HG02870 (cell line): ENCODE data around the gene TRMT44.

Source experiments
- ATAC-seq: cut with Tn5 transposase; IDR thresholded peaks from one replicate; pipeline ENCODE4 v1.9.1; 2021; ENCODE audit warnings: mild to moderate bottlenecking, moderate library complexity; ENCODE audit not compliant: unreplicated experiment

The TRMT44 gene

DNA sequence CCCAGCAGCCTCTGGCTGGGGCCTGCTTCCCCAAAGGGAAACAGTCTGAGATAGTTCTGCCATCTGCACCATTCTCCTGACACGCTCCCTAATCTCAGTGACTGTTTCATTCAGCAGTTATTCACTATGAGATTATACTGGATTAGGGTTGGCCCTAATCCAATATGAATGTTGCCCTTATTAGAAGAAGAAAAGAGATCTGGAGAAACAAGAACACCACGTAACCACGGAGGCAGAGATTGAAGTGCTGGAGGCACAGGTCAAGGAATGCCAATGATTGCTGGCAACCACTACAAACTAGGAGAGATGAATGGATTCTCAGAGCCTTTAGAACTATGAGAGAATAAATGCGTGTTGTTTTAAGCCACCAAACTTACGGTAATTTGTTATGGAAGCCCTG is 7.4 kb upstream of the TRMT44 start:
- no peak for ATAC-seq

DNA sequence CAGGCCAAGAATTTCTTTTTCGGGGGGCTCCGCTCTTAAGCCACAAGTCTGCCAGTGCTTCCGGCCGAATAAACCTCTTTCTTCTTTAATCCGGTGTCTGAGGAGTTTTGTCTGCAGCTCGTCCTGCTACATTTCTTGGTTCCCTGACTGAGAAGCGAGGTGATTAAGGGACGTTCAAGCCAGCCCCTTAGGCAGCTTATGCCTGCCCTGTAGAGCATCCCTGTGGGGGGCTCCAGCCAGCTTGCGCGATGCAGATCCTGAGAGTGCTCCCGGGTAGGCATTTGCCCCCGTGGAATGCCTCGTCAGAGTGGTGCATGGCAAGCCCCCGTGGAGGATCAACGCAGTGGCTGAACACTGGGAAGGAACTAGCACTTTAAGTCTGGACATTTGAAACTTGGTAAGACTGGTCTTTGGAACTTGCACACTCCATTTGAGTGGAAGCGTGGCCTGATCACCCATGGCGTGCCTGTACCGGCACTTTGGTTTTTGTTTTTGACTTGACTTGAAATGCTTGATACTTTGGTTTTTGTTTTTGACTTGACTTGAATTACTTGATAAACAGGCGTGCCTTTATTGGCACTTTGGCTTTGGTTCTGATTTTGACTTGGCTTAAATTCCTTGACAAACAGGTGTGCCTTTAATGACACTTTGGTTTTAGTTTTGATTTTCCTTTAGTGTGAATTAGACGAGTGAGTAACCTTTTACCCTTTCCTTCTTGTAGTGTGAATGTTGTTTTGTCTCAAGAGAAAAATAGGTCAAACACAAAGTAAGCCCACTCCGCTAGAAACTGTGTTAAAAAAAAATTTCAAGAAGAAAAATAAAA is 6.1 kb upstream of the TRMT44 start:
- ATAC-seq, result no peak

DNA sequence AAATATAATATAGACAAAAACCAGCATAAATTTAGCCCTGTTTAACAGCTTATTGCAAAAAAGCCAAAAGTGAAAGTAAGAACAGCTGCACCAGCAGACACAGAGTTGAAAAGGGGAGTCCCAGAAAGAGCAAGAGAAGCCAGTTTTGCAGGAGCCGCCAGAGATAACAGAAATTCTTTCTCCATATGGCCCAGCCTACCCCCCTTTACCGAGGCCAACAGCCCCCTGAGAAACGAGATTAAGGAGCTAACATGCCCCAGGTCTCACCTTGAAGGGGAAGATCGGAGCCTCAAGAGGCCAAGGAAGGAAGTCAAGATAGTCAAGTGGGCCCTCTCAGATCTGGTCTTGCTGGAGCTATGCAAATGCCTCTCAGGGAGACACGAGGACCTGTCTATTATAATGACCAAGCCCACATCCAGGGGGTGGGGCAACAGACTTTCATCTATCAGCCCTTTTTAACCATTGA is 4.9 kb upstream of the TRMT44 start:
- ATAC-seq, result peak; percentile 57

DNA sequence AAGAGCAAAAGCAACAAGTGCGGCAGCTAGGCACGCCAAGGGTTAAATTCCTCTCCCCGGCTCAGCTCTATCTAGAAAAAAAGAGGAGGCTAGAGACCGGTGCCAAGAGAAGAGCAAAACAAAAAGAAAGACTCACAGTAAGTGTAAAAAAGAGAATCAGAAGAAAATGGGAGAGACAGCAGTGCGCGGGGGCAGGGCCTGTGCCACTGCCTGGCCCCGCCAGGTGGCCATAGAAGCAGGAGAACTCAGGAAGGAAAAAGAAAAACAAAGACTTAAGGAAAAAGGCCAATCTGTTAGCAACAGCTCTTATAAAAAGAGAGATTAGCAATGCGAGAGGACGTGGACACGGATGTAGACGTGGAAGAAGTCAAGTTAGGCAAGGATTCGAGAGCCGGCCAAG is 3.3 kb upstream of the TRMT44 start:
- no peak for ATAC-seq

DNA sequence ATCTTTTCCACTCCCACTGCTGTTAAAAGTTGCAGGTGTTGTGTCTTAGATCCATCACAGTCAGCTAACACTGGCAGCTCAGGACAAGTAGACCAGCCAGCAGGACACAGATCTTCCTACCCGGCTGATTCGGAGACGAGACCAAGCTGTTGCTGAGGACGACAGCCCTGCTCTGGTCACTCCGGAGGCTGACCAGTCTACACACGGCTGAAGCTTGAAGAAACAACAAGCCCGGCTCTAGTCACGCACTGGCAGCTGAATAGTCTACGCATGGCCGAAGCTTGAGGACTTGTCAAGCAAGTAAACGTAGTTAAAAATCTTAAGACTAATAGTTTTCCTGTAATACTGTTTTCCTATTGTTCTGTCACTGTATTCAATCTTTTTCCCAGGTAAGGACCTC is 1.8 kb upstream of the TRMT44 start:
- no peak for ATAC-seq

DNA sequence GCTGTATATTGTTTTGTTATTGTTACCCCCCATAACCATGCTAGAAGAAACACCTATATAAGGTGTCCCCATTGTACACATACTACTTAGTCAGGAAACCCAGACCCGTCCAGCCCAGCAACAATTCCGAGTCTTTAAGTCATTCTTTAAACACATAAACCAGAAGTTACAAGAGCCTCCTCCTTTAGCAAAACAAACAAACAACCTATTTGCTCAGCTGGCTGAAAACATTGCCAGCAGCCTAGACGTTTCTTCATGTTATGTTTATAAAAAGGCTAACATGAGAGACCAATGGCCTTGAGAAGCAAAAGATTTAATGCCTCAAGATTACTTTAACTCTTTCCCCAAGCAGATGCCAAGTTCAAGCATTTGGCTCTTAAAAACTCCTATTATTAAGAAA is 1.4 kb upstream of the TRMT44 start:
- no peak for ATAC-seq

DNA sequence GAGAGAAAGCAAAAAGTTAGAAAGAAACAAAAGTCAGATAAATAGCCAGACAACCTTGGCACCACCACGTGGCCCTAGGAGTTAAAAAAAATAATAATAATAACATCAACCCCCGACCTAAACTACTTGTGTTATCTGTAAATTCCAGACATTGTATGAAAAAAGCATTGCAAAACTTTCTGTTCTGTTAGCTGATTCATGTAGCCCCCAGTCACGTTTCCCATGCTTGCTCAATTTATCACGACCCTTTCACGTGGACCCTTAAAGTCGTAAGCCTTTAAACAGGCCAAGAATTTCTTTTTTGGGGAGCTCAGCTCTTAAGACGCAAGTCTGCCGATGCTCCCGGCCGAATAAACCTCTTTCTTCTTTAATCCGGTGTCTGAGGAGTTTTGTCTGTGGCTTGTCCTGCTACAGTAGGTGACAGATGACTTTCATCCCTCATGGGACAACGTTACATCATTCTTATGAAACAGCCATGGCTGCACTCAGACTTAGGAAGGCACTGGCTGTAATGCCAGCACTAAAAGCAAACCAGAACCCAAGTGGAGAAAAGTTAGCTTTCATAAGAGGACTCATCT is 574 bp upstream of the TRMT44 start:
- ATAC-seq, result peak; percentile 17

DNA sequence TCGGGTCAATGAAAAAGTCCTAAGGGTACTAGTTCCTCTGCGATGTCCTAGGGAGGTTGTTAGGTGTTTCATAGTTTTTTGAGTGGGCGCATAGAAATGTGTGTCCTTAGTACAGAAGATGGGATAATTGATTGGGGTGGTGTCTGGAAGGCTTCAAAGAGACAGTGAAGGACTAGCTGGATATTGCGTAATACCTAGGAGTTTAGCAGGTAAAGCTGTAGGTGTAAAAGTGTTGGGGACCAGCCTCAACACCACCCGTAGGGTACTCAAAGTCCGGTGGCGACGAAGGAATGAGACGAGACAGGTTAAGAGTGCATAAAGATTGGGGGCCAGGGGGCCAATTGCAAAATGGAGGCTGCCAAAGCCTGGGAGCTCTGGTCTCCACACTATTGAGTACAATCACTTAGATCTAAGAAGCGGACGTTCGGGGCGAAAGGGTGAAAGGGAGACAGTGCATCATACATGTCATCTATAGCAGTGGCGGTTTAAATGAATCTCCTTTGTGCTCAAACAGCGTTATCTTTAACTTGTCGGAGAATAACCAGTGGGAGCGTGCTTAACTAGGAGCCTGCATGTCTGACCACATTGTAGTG is 1.0 kb downstream of the TRMT44 start:
- no peak for ATAC-seq

DNA sequence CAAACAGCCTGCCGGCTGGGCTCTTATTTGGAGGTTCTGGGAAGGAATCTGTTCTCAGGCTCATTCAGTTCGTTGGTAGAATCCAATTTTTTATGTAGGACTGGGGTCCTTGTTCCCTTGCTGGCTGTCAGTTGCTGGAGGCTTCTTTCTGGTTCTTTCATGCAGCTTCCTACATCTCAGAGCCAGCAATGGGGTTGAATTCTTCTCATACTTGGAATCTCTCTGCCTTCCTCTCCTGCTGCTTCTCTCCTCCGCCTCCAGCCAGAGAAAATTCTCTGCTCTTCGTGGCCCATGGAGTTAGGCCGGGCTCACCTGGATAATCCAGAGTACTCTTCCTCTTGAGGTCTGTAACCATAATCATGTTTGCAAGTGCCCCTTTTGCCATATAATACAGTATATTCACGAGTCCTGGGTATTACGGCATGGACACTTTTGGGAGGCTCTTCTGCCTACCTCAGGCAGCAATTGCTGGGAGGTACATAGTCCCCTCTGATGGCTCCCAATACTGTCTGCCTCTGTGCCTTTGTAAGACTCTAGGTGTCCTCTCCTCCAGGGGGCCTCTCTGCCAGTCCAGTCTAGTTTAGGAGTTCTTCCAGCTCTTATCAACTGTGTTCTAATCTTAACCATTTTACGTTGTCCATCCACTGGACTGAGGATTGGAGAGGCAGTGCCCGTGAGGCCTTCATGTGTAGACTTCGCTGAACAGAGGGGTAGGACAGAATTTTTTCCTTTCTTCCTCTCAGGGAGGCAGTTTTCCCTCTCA is 2.2 kb downstream of the TRMT44 start:
- ATAC-seq, result no peak

DNA sequence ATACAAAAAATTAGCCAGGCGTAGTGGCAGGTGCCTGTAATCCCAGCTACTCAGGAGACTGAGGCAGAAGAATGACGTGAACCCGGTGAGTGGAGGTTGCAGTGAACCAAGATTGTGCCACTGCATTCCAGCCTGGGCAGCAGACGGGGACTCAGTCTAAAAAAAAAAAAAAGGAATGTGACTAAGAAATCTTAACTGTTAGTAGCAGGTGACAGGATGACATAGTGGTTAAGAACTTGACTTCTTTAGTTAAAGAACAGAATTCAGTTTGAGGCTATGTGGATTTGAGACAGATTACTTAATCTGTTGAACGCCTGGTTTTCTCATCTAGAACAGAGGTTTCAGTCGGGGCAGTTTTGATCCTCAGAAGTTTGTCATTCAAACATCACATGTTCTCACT is 3.2 kb downstream of the TRMT44 start:
- ATAC-seq, result no peak

DNA sequence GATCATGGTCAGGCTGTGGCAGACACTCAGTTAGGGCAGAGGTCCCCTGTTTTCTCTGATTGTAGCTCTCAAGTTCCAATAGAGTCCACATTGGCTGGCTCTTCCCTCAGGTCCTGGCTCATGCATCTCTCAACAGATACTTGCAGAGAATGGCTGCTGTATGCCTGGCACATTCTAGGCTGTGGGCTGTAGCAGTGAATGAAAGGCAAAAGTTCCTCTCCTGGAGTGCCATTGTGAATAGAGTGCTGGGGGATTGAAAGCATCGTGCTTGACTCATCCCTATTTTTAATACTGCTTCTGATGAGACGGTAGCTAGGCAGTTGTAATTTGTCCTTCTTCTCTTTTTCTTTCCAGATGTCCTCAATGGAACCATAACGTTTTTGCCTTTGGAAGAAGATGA is 5.5 kb downstream of the TRMT44 start:
- no peak for ATAC-seq

DNA sequence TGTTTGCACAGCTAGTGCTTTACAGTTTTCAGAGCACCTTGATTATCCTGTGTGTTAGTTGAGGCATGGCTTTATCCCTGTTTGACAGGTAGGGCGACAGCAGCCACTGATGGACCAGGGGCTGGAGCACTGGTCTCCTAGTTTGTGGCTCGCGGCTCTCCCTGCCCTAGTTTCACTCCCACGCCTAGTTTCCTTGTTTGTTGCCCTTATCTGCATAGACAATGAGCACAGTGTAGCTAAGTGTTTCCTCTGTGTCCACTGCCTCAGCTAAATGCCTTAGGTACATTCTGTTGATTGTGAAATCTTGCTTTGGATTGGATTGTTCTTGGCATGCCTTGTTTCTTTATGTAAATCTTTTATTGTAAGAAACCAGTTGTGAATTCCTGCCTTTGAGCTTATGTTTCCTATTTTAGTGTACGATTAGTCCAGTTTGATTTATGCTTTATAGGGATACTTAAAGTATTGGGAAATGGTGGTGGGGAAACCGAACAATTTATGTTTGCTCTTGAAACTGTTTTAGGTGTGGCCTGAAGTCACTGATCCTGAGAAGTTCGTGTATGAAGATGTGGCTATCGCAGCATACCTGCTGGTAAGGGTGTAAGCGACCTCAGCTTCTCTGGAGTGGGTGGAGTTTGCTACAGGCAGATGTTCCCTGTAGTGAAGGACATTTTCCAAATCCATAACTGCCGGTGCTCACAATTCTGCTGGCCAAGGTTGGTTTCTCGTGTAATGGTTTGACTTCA is 11.0 kb downstream of the TRMT44 start:
- ATAC-seq, result no peak

DNA sequence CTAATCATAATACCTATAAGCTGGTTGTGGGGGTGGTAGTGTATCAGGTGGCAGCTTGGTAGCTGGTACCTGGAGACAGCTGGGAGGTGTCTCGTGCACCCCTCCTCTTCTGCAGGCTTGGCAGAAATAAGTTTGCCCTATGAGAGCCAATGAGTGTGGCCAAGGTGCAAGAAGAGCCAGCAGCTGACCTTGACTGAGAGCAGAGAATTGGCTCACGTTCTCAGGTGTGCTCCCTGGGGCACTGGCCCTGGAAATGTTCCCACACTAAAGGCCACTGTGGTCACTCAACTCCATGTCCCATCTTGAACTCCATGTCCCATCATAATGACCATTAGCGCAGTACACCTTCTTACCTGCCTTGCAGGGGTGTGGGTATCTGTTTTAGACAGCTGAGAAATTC is 13.4 kb downstream of the TRMT44 start:
- ATAC-seq, result no peak

DNA sequence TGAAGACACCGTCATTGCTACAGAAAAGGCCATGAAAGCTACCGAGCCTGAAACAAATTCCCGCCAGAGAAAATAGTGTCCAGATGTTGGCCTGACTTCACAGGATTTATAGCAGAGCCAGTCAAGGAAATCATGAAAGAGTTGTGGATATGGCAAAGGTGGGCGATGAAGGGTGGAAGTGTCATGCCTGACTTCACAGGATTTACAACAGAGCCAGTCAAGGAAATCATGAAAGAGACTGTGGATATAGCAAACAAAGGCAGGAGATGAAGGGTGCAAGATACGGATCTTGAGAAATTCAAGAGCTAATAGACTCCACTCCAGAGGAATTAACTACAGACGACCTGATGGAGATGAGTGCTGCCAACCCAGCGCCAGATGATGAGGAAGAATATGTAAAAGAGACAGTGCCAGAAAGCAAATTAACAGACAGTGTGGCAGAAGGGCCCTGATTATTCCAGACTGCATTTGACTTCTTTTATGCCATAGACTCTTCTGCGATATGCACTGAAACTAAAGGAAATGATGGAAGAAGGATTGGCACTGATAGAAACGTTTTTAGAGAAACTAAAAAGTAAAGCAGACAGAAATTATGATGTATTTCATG is 17.2 kb downstream of the TRMT44 start:
- no peak for ATAC-seq

DNA sequence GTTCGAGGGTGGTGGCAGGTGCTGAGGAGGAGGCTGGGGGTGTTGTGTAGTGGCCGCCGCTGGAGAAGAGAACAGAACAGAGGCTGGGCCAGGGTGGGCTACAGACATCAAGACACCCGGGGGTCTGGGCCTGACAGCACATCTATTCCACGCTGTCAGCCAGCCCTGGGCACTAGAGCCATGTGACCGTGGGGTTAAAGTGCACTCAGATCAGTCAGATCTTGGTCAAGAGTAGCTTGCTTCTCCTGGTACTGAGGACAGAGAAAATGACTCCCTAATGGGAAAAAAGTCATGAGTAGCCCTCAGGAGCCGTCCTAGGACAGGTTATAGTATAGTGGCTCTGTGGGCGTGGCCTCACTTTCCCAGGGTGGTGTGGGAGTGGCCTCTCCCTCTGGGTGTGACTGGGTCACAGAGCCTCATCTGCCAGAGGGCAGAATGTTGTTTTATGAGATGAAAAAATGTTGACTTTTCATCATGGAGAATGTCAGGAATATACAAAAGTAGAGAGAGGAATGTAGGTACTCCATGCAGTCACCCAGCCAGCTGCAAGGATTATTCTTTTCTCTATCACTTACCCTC is 19.4 kb downstream of the TRMT44 start:
- ATAC-seq, result no peak

DNA sequence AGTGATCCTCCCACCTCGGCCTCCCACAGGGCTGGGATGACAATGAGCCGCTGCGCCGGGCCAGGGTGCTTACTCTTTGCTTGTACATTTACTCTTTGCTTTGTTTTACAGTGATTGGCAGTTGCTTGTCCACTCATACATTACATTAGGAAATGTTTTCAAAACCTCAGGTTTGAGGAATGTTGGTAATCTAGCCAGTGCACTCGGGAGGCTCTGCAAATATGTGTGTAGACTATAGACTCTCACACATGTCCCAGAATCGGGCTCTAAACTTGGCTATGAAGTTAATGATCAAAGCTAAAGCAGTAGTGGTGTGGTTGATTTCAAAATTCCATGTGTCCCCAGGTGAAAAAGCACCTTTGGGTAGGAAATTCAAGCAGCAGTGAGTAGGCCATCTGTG is 20.5 kb downstream of the TRMT44 start:
- ATAC-seq, result no peak

DNA sequence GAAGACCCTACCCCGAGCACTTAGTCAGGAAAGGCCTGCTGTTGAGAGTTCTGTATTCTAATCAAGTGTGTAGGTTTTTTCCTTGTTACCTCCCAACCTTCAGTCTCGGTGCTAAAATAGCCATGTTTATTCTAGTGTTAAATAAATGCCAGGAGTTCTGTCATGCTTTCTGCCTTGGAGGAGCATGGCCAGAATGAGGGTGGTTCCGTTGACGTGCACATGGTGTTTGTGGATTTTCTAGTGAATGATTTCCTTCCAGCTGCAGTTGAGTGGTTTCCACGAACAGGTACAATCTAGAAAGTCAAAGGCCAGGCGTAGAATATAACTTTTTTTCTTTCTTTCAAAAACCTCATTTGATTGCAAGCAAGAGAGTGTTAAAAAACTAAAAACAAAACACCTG is 21.0 kb downstream of the TRMT44 start:
- no peak for ATAC-seq

DNA sequence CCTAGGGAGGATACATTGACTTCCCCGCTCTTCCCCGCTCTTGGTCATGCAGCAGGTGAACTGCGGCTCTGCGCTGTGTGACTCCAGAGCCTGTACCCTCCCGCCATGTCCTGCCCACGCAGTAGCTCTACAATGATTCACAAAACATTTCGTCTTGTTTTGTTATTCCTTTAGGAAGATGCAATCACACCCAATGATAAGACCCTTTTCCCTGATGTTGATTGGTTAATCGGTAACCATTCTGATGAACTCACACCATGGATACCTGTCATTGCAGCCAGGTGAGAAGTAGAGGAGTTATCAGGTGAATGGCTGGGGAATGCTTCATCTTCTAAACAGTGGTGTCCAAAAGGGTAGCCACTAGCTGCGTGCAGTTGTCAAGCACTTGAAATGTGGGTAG is 23.2 kb downstream of the TRMT44 start:
- ATAC-seq, result no peak

DNA sequence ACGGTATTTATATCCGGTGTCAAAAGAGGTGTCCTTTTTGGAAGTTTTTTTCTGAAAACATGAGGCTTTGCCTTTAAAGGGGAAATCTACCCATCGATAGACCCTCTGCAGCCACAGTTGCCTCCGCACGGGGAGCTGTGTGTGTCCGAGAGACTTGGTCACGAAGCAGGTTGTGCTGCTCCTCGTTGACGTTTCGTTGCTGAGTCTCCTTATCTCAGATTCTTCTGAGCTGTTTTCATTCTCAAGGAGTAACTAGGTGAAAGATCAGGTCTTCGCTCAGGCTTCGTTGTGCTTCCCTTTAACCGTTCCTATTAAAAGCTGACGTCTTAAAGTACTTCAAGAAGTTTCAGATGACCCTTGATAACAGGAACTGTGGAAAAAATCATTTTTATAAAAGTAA is 23.8 kb downstream of the TRMT44 start:
- ATAC-seq, result no peak
